SK-N-SH (cell line): Measurements from ENCODE around the gene CHST7. TPM values are rescaled to one million over a fixed set of nuclear protein-coding genes. Genes with fewer than 3 reads are reported as not detected.

Experiments
- CTCF ChIA-PET: fragments of 300-600, 350-600 bp; formaldehyde crosslinking; extraction: SDS; loops from one replicate; lab custom pipeline; 2021; lab: Yijun Ruan, JAX
- POLR2A ChIA-PET: fragments of 350-600 bp; sonication (Branson Sonifier 250); formaldehyde crosslinking; extraction: SDS; loops from one replicate; lab custom pipeline; 2020; ENCODE audit warnings: antibody characterized with exemption, inconsistent platforms; lab: Yijun Ruan, JAX
- DNase-seq: peaks from one replicate; pipeline ENCODE4 v3.0.0; 2012
- H2AFZ ChIP-seq: fragments of 200-600 bp; sonication (generic); 2 replicates; pipeline ENCODE4 v1.8.1; 2016; ENCODE audit warnings: antibody characterized with exemption, mild to moderate bottlenecking, low read depth
- H3F3A ChIP-seq: fragments of 200-600 bp; sonication (generic); replicated peaks from 2 replicates; pipeline ENCODE3; 2016; ENCODE audit warnings: antibody characterized with exemption, mild to moderate bottlenecking; ENCODE audit not compliant: insufficient read depth
- H3K27ac ChIP-seq, 2 experiments: fragments of 200-500 bp in 1 of 2; fragments of 200-600 bp in 1 of 2; sonication (Bioruptor generic) in 1 of 2; sonication (generic), shearing (Covaris generic) in 1 of 2; 2 replicates each; pipeline versions ENCODE4 v1.5.1 to v1.6.1; 2014 to 2016; ENCODE audit warnings: low read depth in 2 of 2, inconsistent platforms in 1 of 2, low read length in 1 of 2, mild to moderate bottlenecking in 1 of 2, mixed read lengths in 1 of 2
- H3K27me3 ChIP-seq: fragments of 200-600 bp; sonication (generic), shearing (Covaris generic); 2 replicates; pipeline ENCODE4 v1.6.1; 2016; ENCODE audit warnings: mixed run types; ENCODE audit not compliant: insufficient read depth
- H3K36me3 ChIP-seq, 2 experiments: fragments of 200-500 bp in 1 of 2; fragments of 200-600 bp in 1 of 2; sonication (Bioruptor generic) in 1 of 2; sonication (generic) in 1 of 2; replicated peaks in 1 of 2; 2 replicates each; pipeline versions ENCODE3 to v1.5.1; 2014 to 2016; ENCODE audit warnings: low read length in 1 of 2, mild to moderate bottlenecking in 1 of 2; ENCODE audit not compliant: insufficient read depth in 2 of 2, control insufficient read depth in 1 of 2
- H3K4me1 ChIP-seq, 2 experiments: fragments of 200-500 bp in 1 of 2; fragments of 200-600 bp in 1 of 2; sonication (Bioruptor generic) in 1 of 2; sonication (generic), shearing (Covaris generic) in 1 of 2; 2 replicates each; pipeline versions ENCODE4 v1.5.1 to v1.6.1; 2014 to 2016; ENCODE audit warnings: low read depth in 1 of 2, low read length in 1 of 2, mixed run types in 1 of 2; ENCODE audit not compliant: insufficient read depth in 2 of 2, control insufficient read depth in 1 of 2
- H3K4me2 ChIP-seq: fragments of 200-600 bp; sonication (generic), shearing (Covaris generic); 2 replicates; pipeline ENCODE4 v1.6.1; 2017; ENCODE audit warnings: mixed run types
- H3K4me3 ChIP-seq, 2 experiments: fragments of 200-500 bp in 1 of 2; fragments of 200-600 bp in 1 of 2; sonication (Bioruptor generic) in 1 of 2; sonication (generic), shearing (Covaris generic) in 1 of 2; 2 replicates each; pipeline versions ENCODE4 v1.5.1 to v1.8.1; 2014 to 2016; ENCODE audit warnings: low read depth in 2 of 2, inconsistent platforms in 1 of 2, low read length in 1 of 2, mild to moderate bottlenecking in 1 of 2, mixed read lengths in 1 of 2, moderate library complexity in 1 of 2
- H3K79me2 ChIP-seq: fragments of 200-600 bp; sonication (generic); 2 replicates; pipeline ENCODE4 v1.8.1; 2017; ENCODE audit warnings: mild to moderate bottlenecking; ENCODE audit not compliant: insufficient read depth
- H3K9ac ChIP-seq: fragments of 200-600 bp; sonication (generic); 2 replicates; pipeline ENCODE4 v1.6.1; 2017; ENCODE audit warnings: mixed run types
- H3K9me2 ChIP-seq: fragments of 200-600 bp; sonication (generic); 2 replicates; pipeline ENCODE4 v1.6.1; 2017; ENCODE audit warnings: mixed run types
- H3K9me3 ChIP-seq: fragments of 200-600 bp; sonication (generic); 2 replicates; pipeline ENCODE4 v1.6.1; 2017; ENCODE audit warnings: mixed run types, mild to moderate bottlenecking, moderate library complexity
- H4K20me1 ChIP-seq: fragments of 200-600 bp; sonication (generic); 2 replicates; pipeline ENCODE4 v1.6.1; 2017; ENCODE audit warnings: mild to moderate bottlenecking, mixed run types; ENCODE audit not compliant: insufficient read depth
- CHD2 ChIP-seq: fragments of 150-350 bp; IDR thresholded peaks from 2 replicates; pipeline ENCODE4 v1.6.1; 2018; ENCODE audit warnings: low read length; ENCODE audit not compliant: partially characterized antibody
- CTCF ChIP-seq: fragments of 200-600 bp; sonication (generic); IDR thresholded peaks from 2 replicates; pipeline ENCODE4 v1.6.1; 2017; ENCODE audit warnings: antibody characterized with exemption, mild to moderate bottlenecking, moderate library complexity
- ELF1 ChIP-seq: IDR thresholded peaks from 2 replicates; pipeline ENCODE4 v1.4.0; 2012
- EP300 ChIP-seq, 2 experiments: IDR thresholded peaks; 2 replicates each; pipeline versions ENCODE4 v1.4.0 to v1.6.1; 2012; ENCODE audit warnings: borderline replicate concordance in 1 of 2, low read depth in 1 of 2, low read length in 1 of 2
- EZH2phosphoT487 ChIP-seq: fragments of 200-600 bp; sonication (generic); IDR thresholded peaks from 2 replicates; pipeline ENCODE4 v1.6.1; 2017; ENCODE audit warnings: low read depth, mixed run types, mild to moderate bottlenecking, antibody characterized with exemption, moderate library complexity, borderline replicate concordance
- FOSL2 ChIP-seq: IDR thresholded peaks from 2 replicates; pipeline ENCODE4 v1.4.0; 2012; ENCODE audit warnings: low read depth, mild to moderate bottlenecking, moderate library complexity, borderline replicate concordance
- FOXJ3 ChIP-seq: sonication (generic); formaldehyde crosslinking; IDR thresholded peaks from 2 replicates; pipeline ENCODE4 v1.5.1; 2020; ENCODE audit warnings: mild to moderate bottlenecking, missing genetic modification reagents
- GABPA ChIP-seq: IDR thresholded peaks from 2 replicates; pipeline ENCODE4 v1.4.0; 2012; ENCODE audit warnings: low read depth, mild to moderate bottlenecking
- GATA2 ChIP-seq: sonication (generic); formaldehyde crosslinking; IDR thresholded peaks from 2 replicates; pipeline ENCODE4 v1.5.0; 2020; ENCODE audit warnings: mild to moderate bottlenecking, missing genetic modification reagents
- JUND ChIP-seq: IDR thresholded peaks from 2 replicates; pipeline ENCODE4 v1.4.0; 2012
- MAX ChIP-seq: IDR thresholded peaks from 2 replicates; pipeline ENCODE4 v1.4.0; 2012; ENCODE audit warnings: low read depth
- MXI1 ChIP-seq: IDR thresholded peaks from 2 replicates; pipeline ENCODE4 v1.6.1; 2012; ENCODE audit warnings: mild to moderate bottlenecking, low read depth, low read length, improper control_type of control experiment
- NFIC ChIP-seq: IDR thresholded peaks from 2 replicates; pipeline ENCODE4 v1.4.0; 2012; ENCODE audit warnings: borderline replicate concordance
- NRF1 ChIP-seq: IDR thresholded peaks from 2 replicates; pipeline ENCODE4 v1.6.1; 2012; ENCODE audit warnings: low read depth, mild to moderate bottlenecking, low read length
- PBX3 ChIP-seq: IDR thresholded peaks from 2 replicates; pipeline ENCODE4; 2012
- RAD21 ChIP-seq: IDR thresholded peaks from 2 replicates; pipeline ENCODE4 v1.6.1; 2012; ENCODE audit warnings: mild to moderate bottlenecking, low read length
- RCOR1 ChIP-seq: fragments of 150-350 bp; IDR thresholded peaks from 2 replicates; pipeline ENCODE4 v1.6.1; 2017; ENCODE audit warnings: antibody characterized with exemption, low read length
- RXRA ChIP-seq: IDR thresholded peaks from 2 replicates; pipeline ENCODE4 v1.4.0; 2012; ENCODE audit warnings: low read depth, mild to moderate bottlenecking, borderline replicate concordance
- SMC3 ChIP-seq: IDR thresholded peaks from 2 replicates; pipeline ENCODE4 v1.6.1; 2012; ENCODE audit warnings: low read depth, low read length, improper control_type of control experiment
- TCF12 ChIP-seq: IDR thresholded peaks from 2 replicates; pipeline ENCODE4 v1.4.0; 2012
- TEAD4 ChIP-seq: IDR thresholded peaks from 2 replicates; pipeline ENCODE4 v1.4.0; 2012; ENCODE audit warnings: mild to moderate bottlenecking, borderline replicate concordance; ENCODE audit not compliant: insufficient read depth
- YY1 ChIP-seq: IDR thresholded peaks from 2 replicates; pipeline ENCODE4 v1.4.0; 2012; ENCODE audit warnings: low read depth, mild to moderate bottlenecking
- ZBTB33 ChIP-seq: IDR thresholded peaks from 2 replicates; pipeline ENCODE4 v1.4.0; 2012; ENCODE audit warnings: low read depth, borderline replicate concordance
- WGBS: methylation state at CpG from one replicate; pipeline ENCODE4 v1.1.6; 2017; ENCODE audit warnings: low lambda C conversion rate; 5-methylcytosine and 5-hydroxymethylcytosine counted together
- polyA plus RNA-seq, 3 experiments: library from polyadenylated mRNA; depleted of rRNA; stranded (reverse); fragments of >200 nt; gene quantifications; 2 replicates each; pipeline ENCODE4 v1.2.3, GENCODE V29; 2012
- TF ChIP-seq, protein P1 (sequence below): IDR thresholded peaks from 2 replicates; pipeline ENCODE4 v1.4.0; 2012; ENCODE audit warnings: low read depth, borderline replicate concordance
- TF ChIP-seq, protein P2 (sequence below): fragments of 150-350 bp; IDR thresholded peaks from 2 replicates; pipeline ENCODE4 v1.6.1; 2016; ENCODE audit warnings: mild to moderate bottlenecking, low read depth, low read length

Gene CHST7
- polyA plus RNA-seq, 1 of the 3 experiments (the other 2 are of a cell fraction): 6.2 TPM

DNA sequence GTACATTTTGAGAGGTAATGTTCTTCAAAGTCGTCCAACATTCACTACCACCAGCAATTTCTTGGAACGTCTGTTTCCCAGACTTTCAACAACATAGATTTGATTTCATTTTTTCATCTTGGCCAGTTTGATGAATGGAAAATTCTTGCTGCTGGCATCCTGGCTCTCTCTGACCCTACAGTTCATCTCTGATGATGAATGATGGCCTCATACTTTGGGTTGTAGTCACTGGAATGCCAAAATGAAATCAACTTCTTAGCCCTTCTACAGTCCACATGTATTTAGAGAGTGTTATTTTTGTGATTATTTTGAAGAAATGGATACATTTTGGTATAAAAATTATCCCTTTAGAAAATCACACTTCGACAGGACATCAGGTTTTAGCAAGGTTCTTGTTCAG, 8.8 kb downstream of the CHST7 start:
- Histone ChIP-seq H3K27ac (peak overlapping the region; percentile 53 to 98; a peak in 3 of 4 replicates), H2AFZ (no peak overlapping the region), H3K36me3 (peaks cover 0 to 3% of the 10 kb centered on the region in 2 experiments), H3F3A (peaks cover 30% of the 10 kb centered on the region)
- no peak for DNase-seq
- no peak for TF ChIP-seq SMC3
- no peak for TF ChIP-seq NFIC
- no peak for TF ChIP-seq MXI1
- TF ChIP-seq FOSL2: peak; percentile 62; the same call in 1 of the 2 replicates
- peak in 1 of 2 experiments; percentile 31; a peak in 1 of 4 replicates for TF ChIP-seq EP300 (IDR thresholded peaks at IDR 0.05; ENCODE audit: borderline replicate concordance in 1 of 2, low read depth in 1 of 2, low read length in 1 of 2)
- no peak for TF ChIP-seq RAD21
- no peak for TF ChIP-seq CHD2
- no peak for TF ChIP-seq FOXJ3 (CRISPR knock-in tag)
- TF ChIP-seq, protein P1, sequence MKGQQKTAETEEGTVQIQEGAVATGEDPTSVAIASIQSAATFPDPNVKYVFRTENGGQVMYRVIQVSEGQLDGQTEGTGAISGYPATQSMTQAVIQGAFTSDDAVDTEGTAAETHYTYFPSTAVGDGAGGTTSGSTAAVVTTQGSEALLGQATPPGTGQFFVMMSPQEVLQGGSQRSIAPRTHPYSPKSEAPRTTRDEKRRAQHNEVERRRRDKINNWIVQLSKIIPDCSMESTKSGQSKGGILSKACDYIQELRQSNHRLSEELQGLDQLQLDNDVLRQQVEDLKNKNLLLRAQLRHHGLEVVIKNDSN: no peak
- TF ChIP-seq YY1: no peak
- TF ChIP-seq TEAD4: peak; percentile 70
- TF ChIP-seq CTCF: no peak
- TF ChIP-seq GABPA: no peak
- peak; percentile 91 for TF ChIP-seq PBX3
- no peak for TF ChIP-seq EZH2phosphoT487
- no peak for TF ChIP-seq ZBTB33
- TF ChIP-seq, protein P2, sequence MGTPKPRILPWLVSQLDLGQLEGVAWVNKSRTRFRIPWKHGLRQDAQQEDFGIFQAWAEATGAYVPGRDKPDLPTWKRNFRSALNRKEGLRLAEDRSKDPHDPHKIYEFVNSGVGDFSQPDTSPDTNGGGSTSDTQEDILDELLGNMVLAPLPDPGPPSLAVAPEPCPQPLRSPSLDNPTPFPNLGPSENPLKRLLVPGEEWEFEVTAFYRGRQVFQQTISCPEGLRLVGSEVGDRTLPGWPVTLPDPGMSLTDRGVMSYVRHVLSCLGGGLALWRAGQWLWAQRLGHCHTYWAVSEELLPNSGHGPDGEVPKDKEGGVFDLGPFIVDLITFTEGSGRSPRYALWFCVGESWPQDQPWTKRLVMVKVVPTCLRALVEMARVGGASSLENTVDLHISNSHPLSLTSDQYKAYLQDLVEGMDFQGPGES: no peak
- no peak for TF ChIP-seq ELF1
- no peak for TF ChIP-seq RCOR1
- TF ChIP-seq GATA2 (CRISPR knock-in tag): no peak
- TF ChIP-seq NRF1: no peak
- TF ChIP-seq JUND: 0 out of 2 replicates have a peak, but pooled peaks have one; percentile 52
- TF ChIP-seq MAX: no peak
- peak; percentile 48; the same call in 1 of the 2 replicates for TF ChIP-seq RXRA
- peak; percentile 66 for TF ChIP-seq TCF12
- TF ChIP-seq, all 33 proteins: peak for 7
- Histone ChIP-seq H3K4me3 (peak overlapping the region in 1 of 2 experiments; percentile 17; a peak in 1 of 4 replicates), H3K79me2 (peaks cover 41% of the 10 kb centered on the region; the same call in 1 of the 2 replicates), H3K4me2 (peak overlapping the region; percentile 70), H3K27me3 (no peaks in the 10 kb centered on the region), H3K4me1 (peaks cover 0 to 24% of the 10 kb centered on the region in 2 experiments; a peak in 2 of 4 replicates), H3K9me2 (no peaks in the 10 kb centered on the region), H3K9me3 (no peaks in the 10 kb centered on the region), H3K9ac (peak overlapping the region; percentile 76; the same call in 1 of the 2 replicates), H4K20me1 (no peaks in the 10 kb centered on the region)
- ChIA-PET CTCF (no interaction called here), POLR2A (no interaction called here)
- 16% methylated on average over 3 of the region's 3 CpGs for WGBS
